ENCODE data around the gene MEGF6.

The MEGF6 gene

GRCh38 chr1:3611170-3612019, at the start of gene MEGF6:
TSS of gene MEGF6 (minus strand) at chr1:3611508. CDS start at chr1:3611268, 240 bp downstream.
- peak in 1 of 2 experiments; percentile 84 for DNase-seq

- no peak for DNase-seq
Observed at GRCh38 chr1:3660704-3661103, 49.4 kb upstream of the MEGF6 start.

GRCh38 chr1:3659093-3659492, 47.8 kb upstream of the MEGF6 start:
- no peak for DNase-seq

GRCh38 chr1:3658231-3658615, 46.9 kb upstream of the MEGF6 start:
- DNase-seq = no peak

GRCh38 chr1:3657578-3658230, 46.4 kb upstream of the MEGF6 start:
- no peak for DNase-seq

- DNase-seq = no peak
Observed at GRCh38 chr1:3657096-3657475, 45.8 kb upstream of the MEGF6 start.

GRCh38 chr1:3656450-3657095, 45.3 kb upstream of the MEGF6 start:
- no peak for DNase-seq

GRCh38 chr1:3654549-3655281, 43.4 kb upstream of the MEGF6 start:
- DNase-seq = no peak

- peak in 1 of 2 experiments; percentile 56 for DNase-seq
Observed at GRCh38 chr1:3653286-3653618, 41.9 kb upstream of the MEGF6 start.

GRCh38 chr1:3652548-3653285, 41.4 kb upstream of the MEGF6 start:
- peak; percentile 46 to 83 for DNase-seq

GRCh38 chr1:3651930-3652547, 40.7 kb upstream of the MEGF6 start, which contains the start of gene TP73:
TSS of gene TP73 (plus strand) at chr1:3652516. CDS start at chr1:3682366, 29,850 bp downstream.
- peak in 1 of 2 experiments; percentile 83 for DNase-seq

- DNase-seq = no peak
Observed at GRCh38 chr1:3651026-3651929, 40.0 kb upstream of the MEGF6 start.

GRCh38 chr1:3650248-3651025, 39.1 kb upstream of the MEGF6 start:
- DNase-seq = no peak

- DNase-seq = peak; percentile 90 to 96
Observed at GRCh38 chr1:3649342-3650247, 38.3 kb upstream of the MEGF6 start, which contains the start of gene WRAP73. TSS of gene WRAP73 (minus strand) at chr1:3650103. CDS start at chr1:3649999, 104 bp downstream.

- no peak for DNase-seq
Observed at GRCh38 chr1:3646596-3646995, 35.3 kb upstream of the MEGF6 start.

GRCh38 chr1:3645666-3646355, 34.5 kb upstream of the MEGF6 start:
- no peak for DNase-seq

- no peak for DNase-seq
Observed at GRCh38 chr1:3645247-3645646, 33.9 kb upstream of the MEGF6 start.

GRCh38 chr1:3644273-3644672, 33.0 kb upstream of the MEGF6 start:
- no peak for DNase-seq

All from NCI-H526 (cell line).